NCI-H2227 (cell line): ENCODE data around the gene USP17L24.
"Not testable (repeated sequence)": the region's sequence is repeated elsewhere in the genome, so short reads cannot be mapped to it uniquely, and the experiment has no call there.

Experiments
- DNase-seq: peaks from one replicate; lab custom pipeline; 2025; ENCODE audit not compliant: unreplicated experiment; lab: John Stamatoyannopoulos, UW

The USP17L24 gene, protein sequence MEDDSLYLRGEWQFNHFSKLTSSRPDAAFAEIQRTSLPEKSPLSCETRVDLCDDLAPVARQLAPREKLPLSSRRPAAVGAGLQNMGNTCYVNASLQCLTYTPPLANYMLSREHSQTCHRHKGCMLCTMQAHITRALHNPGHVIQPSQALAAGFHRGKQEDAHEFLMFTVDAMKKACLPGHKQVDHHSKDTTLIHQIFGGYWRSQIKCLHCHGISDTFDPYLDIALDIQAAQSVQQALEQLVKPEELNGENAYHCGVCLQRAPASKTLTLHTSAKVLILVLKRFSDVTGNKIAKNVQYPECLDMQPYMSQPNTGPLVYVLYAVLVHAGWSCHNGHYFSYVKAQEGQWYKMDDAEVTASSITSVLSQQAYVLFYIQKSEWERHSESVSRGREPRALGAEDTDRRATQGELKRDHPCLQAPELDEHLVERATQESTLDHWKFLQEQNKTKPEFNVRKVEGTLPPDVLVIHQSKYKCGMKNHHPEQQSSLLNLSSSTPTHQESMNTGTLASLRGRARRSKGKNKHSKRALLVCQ

GRCh38 chr4:9324865-9325264, at the start of gene USP17L24:
Gene USP17L24 (plus strand): TSS chr4:9325165. CDS start chr4:9325165, 0 bp downstream.
- not testable (repeated sequence) for DNase-seq

- DNase-seq, result not testable (repeated sequence)
These were observed 774 bp upstream of the USP17L24 start for GRCh38 chr4:9324191-9324590.

DNA sequence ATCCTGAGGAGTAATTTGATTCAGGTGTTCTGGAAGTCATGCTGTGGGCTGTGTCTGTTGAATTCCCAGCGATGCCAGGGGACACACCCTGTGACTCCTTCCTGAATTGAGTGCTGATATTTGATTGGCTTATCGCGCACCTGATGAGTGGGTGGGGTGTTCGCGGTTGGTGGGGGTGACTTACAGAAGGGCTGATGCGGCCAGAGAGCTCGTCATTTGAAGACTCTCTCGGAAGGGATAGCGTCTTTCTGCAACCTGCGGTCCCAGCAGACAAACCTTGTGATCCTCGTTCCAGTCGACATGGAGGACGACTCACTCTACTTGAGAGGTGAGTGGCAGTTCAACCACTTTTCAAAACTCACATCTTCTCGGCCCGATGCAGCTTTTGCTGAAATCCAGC, 4.6 kb downstream of the USP17L24 start, which contains the start of gene USP17L25:
Gene USP17L25 (plus strand): TSS at position 301 of the 400 bp plus-strand sequence. CDS start 0 bp downstream, at position 301.
- not testable (repeated sequence) for DNase-seq

DNA sequence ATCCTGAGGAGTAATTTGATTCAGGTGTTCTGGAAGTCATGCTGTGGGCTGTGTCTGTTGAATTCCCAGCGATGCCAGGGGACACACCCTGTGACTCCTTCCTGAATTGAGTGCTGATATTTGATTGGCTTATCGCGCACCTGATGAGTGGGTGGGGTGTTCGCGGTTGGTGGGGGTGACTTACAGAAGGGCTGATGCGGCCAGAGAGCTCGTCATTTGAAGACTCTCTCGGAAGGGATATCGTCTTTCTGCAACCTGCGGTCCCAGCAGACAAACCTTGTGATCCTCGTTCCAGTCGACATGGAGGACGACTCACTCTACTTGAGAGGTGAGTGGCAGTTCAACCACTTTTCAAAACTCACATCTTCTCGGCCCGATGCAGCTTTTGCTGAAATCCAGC, 9.4 kb downstream of the USP17L24 start, which contains the start of gene USP17L26:
Gene USP17L26 (plus strand): TSS at position 301 of the 400 bp plus-strand sequence. CDS start 0 bp downstream, at position 301.
- DNase-seq, result not testable (repeated sequence)

DNA sequence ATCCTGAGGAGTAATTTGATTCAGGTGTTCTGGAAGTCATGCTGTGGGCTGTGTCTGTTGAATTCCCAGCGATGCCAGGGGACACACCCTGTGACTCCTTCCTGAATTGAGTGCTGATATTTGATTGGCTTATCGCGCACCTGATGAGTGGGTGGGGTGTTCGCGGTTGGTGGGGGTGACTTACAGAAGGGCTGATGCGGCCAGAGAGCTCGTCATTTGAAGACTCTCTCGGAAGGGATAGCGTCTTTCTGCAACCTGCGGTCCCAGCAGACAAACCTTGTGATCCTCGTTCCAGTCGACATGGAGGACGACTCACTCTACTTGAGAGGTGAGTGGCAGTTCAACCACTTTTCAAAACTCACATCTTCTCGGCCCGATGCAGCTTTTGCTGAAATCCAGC, 14.1 kb downstream of the USP17L24 start, which contains the start of gene USP17L5:
Gene USP17L5 (plus strand): TSS at position 301 of the 400 bp plus-strand sequence. CDS start 0 bp downstream, at position 301.
- DNase-seq, result not testable (repeated sequence)

GRCh38 chr4:9343848-9344247, 18.9 kb downstream of the USP17L24 start, which contains the start of gene USP17L27:
Gene USP17L27 (plus strand): TSS chr4:9344148. CDS start chr4:9344148, 0 bp downstream.
- DNase-seq, result not testable (repeated sequence)

DNA sequence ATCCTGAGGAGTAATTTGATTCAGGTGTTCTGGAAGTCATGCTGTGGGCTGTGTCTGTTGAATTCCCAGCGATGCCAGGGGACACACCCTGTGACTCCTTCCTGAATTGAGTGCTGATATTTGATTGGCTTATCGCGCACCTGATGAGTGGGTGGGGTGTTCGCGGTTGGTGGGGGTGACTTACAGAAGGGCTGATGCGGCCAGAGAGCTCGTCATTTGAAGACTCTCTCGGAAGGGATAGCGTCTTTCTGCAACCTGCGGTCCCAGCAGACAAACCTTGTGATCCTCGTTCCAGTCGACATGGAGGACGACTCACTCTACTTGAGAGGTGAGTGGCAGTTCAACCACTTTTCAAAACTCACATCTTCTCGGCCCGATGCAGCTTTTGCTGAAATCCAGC, 23.6 kb downstream of the USP17L24 start, which contains the start of gene USP17L28:
Gene USP17L28 (plus strand): TSS at position 301 of the 400 bp plus-strand sequence. CDS start 0 bp downstream, at position 301.
- not testable (repeated sequence) for DNase-seq

- DNase-seq, result not testable (repeated sequence)
These were observed 25.9 kb downstream of the USP17L24 start for GRCh38 chr4:9350866-9351265.

GRCh38 chr4:9353338-9353737, 28.4 kb downstream of the USP17L24 start, which contains the start of gene USP17L29:
Gene USP17L29 (plus strand): TSS chr4:9353638. CDS start chr4:9353638, 0 bp downstream.
- DNase-seq, result not testable (repeated sequence)

DNA sequence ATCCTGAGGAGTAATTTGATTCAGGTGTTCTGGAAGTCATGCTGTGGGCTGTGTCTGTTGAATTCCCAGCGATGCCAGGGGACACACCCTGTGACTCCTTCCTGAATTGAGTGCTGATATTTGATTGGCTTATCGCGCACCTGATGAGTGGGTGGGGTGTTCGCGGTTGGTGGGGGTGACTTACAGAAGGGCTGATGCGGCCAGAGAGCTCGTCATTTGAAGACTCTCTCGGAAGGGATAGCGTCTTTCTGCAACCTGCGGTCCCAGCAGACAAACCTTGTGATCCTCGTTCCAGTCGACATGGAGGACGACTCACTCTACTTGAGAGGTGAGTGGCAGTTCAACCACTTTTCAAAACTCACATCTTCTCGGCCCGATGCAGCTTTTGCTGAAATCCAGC, 37.9 kb downstream of the USP17L24 start, which contains the start of gene USP17L30:
Gene USP17L30 (plus strand): TSS at position 301 of the 400 bp plus-strand sequence. CDS start 0 bp downstream, at position 301.
- not testable (repeated sequence) for DNase-seq
